GM12864 (cell line): Measurements from ENCODE around the gene MYOT.

ENCODE experiments used
- DNase-seq: peaks from one replicate; pipeline ENCODE4 v3.0.0-alpha.2; 2011; ENCODE audit warnings: low read depth
- H3K4me3 ChIP-seq: 2 replicates; pipeline ENCODE4 v1.5.1; 2011; ENCODE audit warnings: mild to moderate bottlenecking, low read depth, low read length, control low read depth
- TF ChIP-seq, protein P1 (sequence below): IDR thresholded peaks from 2 replicates; pipeline ENCODE4 v1.5.1; 2011; ENCODE audit warnings: low read depth, mild to moderate bottlenecking, moderate library complexity, low read length, control low read depth, inconsistent platforms; ENCODE audit errors: missing control alignments

Gene MYOT

GRCh38 chr5:137921931-137922330 is 54.3 kb downstream of the MYOT start:
- TF ChIP-seq, protein P1, sequence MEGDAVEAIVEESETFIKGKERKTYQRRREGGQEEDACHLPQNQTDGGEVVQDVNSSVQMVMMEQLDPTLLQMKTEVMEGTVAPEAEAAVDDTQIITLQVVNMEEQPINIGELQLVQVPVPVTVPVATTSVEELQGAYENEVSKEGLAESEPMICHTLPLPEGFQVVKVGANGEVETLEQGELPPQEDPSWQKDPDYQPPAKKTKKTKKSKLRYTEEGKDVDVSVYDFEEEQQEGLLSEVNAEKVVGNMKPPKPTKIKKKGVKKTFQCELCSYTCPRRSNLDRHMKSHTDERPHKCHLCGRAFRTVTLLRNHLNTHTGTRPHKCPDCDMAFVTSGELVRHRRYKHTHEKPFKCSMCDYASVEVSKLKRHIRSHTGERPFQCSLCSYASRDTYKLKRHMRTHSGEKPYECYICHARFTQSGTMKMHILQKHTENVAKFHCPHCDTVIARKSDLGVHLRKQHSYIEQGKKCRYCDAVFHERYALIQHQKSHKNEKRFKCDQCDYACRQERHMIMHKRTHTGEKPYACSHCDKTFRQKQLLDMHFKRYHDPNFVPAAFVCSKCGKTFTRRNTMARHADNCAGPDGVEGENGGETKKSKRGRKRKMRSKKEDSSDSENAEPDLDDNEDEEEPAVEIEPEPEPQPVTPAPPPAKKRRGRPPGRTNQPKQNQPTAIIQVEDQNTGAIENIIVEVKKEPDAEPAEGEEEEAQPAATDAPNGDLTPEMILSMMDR: no peak
- DNase-seq: no peak
- H3K4me3 ChIP-seq: no peak overlapping the region

- DNase-seq: no peak
- TF ChIP-seq, protein P1: no peak
- H3K4me3 ChIP-seq: no peak overlapping the region
Measured at GRCh38 chr5:137923856-137924255, 56.2 kb downstream of the MYOT start.

DNA sequence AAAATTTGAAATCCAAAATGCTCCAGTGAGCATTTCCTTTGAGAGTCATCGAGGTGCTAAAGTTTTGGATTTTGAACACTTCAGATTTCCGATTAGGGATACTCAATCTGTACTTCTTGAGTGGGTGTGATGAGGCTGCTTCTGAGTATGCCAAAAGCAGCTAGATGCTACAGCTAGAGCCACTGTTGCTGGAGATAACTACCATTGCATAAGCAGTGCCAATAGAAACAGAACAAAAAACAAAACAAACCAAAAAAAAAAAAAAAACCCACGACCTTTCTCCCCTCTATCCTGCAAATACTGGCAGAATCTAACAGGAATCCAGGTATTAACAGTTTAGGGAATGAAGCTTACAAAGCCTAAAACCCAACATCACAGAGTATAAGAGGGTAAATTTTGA is 65.1 kb downstream of the MYOT start:
- no peak for DNase-seq
- no peak overlapping the region for H3K4me3 ChIP-seq
- TF ChIP-seq, protein P1: no peak

DNA sequence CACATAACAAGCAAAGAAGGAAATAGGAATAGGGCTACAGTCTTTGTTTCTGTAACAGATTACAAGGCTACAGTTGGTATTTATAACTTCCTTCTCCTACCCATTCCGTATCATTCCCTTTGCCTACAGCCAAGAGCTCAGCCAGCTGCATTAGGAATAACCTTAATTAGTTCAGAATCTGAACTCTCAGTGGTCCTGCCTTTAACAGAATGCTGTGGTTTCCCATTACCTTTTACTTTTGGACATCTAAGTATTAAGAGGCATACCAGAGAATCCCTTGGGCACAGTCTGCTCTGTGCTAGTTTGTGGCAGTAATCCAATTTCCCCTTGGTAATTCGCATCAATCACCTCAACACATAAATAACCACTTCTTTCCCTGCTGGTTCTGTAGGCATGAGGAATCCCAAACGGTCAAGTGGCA is 65.8 kb downstream of the MYOT start:
- H3K4me3 ChIP-seq: no peak overlapping the region
- TF ChIP-seq, protein P1: no peak
- no peak for DNase-seq

DNA sequence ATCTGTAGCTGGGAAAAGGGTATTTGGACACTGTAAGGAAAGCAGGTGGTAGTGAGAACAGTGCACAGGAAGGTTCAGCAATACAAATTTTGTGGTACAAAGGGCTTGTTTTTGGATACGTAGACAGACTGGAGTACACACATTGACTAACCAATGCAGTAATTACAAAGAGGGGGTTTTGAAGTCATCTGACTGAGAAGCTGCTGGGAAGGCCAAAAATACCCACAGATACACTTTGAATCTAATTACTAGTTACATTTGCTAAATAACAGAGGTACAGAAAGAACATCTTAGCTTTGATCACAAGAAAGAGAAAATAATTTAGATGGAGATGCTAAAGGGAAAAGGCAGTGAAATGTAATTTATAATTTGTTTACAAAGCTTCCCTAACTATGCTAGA is 67.5 kb downstream of the MYOT start:
- TF ChIP-seq, protein P1: no peak
- DNase-seq: no peak
- no peak overlapping the region for H3K4me3 ChIP-seq

DNA sequence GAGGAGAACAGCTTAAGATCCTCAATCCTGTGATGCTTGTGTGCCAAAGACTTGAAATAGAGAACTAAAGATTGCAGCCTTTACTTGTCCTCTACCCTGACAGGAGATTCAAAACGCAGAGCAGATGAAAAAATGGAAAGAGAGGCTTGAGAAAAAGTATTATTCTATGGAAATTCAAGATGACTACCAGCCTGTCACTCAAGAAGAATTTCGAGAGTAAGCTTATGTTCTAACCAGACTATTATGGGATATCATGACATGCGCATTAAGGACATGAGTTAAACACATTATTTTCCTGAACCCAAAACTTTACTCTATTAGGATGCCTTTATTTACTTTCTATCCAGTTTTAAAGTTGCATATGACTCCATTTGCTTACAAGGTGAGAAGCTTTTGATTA is 68.0 kb downstream of the MYOT start:
- DNase-seq: no peak
- H3K4me3 ChIP-seq: no peak overlapping the region
- TF ChIP-seq, protein P1: no peak
